CD14-positive monocyte (primary cell): Measurements from ENCODE around the gene MAD1L1. TPM values are rescaled to one million over a fixed set of nuclear protein-coding genes. Genes with fewer than 3 reads are reported as not detected.

ENCODE experiments used
- DNase-seq, 3 donors: peaks; one replicate each; pipeline ENCODE4 v3.0.0-alpha.2; 2011 to 2022
- H2AFZ ChIP-seq: 2 replicates; pipeline ENCODE4 v1.6.0; 2012; ENCODE audit warnings: mild to moderate bottlenecking, low read depth, low read length, inconsistent platforms; ENCODE audit not compliant: insufficient read depth, poor library complexity, severe bottlenecking
- H3K27ac ChIP-seq, 2 donors: 1 replicate in 1 of 2; 2 replicates in 1 of 2; pipeline ENCODE4 v1.5.1; 2012 to 2013; ENCODE audit warnings: low read length in 2 of 2, control low read depth in 1 of 2, inconsistent platforms in 1 of 2, low read depth in 1 of 2, mild to moderate bottlenecking in 1 of 2
- H3K27me3 ChIP-seq, 2 donors: one replicate each; pipeline versions ENCODE4 v1.6.0 to v1.6.1; 2011 to 2013; ENCODE audit warnings: low read length in 2 of 2; ENCODE audit not compliant: control insufficient read depth in 2 of 2, insufficient read depth in 2 of 2
- H3K36me3 ChIP-seq, 2 donors: replicated peaks in 1 of 2; 1 replicate in 1 of 2; 2 replicates in 1 of 2; pipeline versions ENCODE4 v1.5.1 to v1.6.1; 2012 to 2013; ENCODE audit warnings: low read length in 2 of 2, control low read depth in 1 of 2, inconsistent platforms in 1 of 2, mild to moderate bottlenecking in 1 of 2; ENCODE audit not compliant: insufficient read depth in 2 of 2, control insufficient read depth in 1 of 2
- H3K4me1 ChIP-seq, 2 donors: 1 replicate in 1 of 2; 2 replicates in 1 of 2; pipeline versions ENCODE4 v1.5.1 to v1.6.1; 2012 to 2013; ENCODE audit warnings: low read length in 2 of 2, control low read depth in 1 of 2, inconsistent platforms in 1 of 2, mild to moderate bottlenecking in 1 of 2, moderate library complexity in 1 of 2; ENCODE audit not compliant: insufficient read depth in 2 of 2, control insufficient read depth in 1 of 2
- H3K4me2 ChIP-seq: replicated peaks from 2 replicates; pipeline ENCODE3; 2012; ENCODE audit warnings: low read length, moderate library complexity, mild to moderate bottlenecking; ENCODE audit not compliant: poor library complexity, severe bottlenecking; ENCODE audit errors: extremely low read depth
- H3K4me3 ChIP-seq, 3 experiments: fragments of 200-600 bp in 1 of 3; sonication (generic) in 1 of 3; replicated peaks in 1 of 3; 1 replicate in 2 of 3; 2 replicates in 1 of 3; pipeline ENCODE4 v1.5.1; 2011 to 2013; ENCODE audit warnings: low read length in 3 of 3, mild to moderate bottlenecking in 3 of 3, control low read depth in 2 of 3, low read depth in 2 of 3, inconsistent platforms in 1 of 3, moderate library complexity in 1 of 3
- H3K79me2 ChIP-seq: 2 replicates; pipeline ENCODE4 v1.6.0; 2012; ENCODE audit warnings: mild to moderate bottlenecking, control low read depth, inconsistent platforms, low read length, moderate library complexity; ENCODE audit not compliant: insufficient read depth
- H3K9ac ChIP-seq: 2 replicates; pipeline ENCODE4 v1.6.0; 2017; ENCODE audit warnings: low read length, mild to moderate bottlenecking; ENCODE audit not compliant: insufficient read depth, poor library complexity, severe bottlenecking
- H3K9me3 ChIP-seq, 2 donors: replicated peaks in 1 of 2; 1 replicate in 1 of 2; 2 replicates in 1 of 2; pipeline versions ENCODE4 v1.5.1 to v1.6.1; 2012 to 2013; ENCODE audit warnings: low read length in 2 of 2, control low read depth in 1 of 2; ENCODE audit not compliant: control insufficient read depth in 1 of 2, insufficient read depth in 1 of 2
- H4K20me1 ChIP-seq: 2 replicates; pipeline ENCODE4 v1.6.0; 2012; ENCODE audit warnings: mild to moderate bottlenecking, low read length, control low read depth, moderate library complexity; ENCODE audit not compliant: insufficient read depth
- H3K27ac Mint-ChIP-seq, 7 donors: one replicate each; pipeline ENCODE4 v1.8.0; 2020; ENCODE audit warnings: mild to moderate bottlenecking in 7 of 7, mixed read lengths in 7 of 7, moderate library complexity in 6 of 7, inconsistent platforms in 2 of 7
- H3K27me3 Mint-ChIP-seq, 3 donors: one replicate each; pipeline ENCODE4 v1.8.0; 2021 to 2022; ENCODE audit warnings: low read depth in 3 of 3, mild to moderate bottlenecking in 3 of 3, mixed read lengths in 3 of 3, moderate library complexity in 3 of 3, inconsistent platforms in 1 of 3
- H3K36me3 Mint-ChIP-seq, 2 donors: one replicate each; pipeline ENCODE4 v1.8.0; 2020; ENCODE audit warnings: mixed read lengths in 2 of 2, inconsistent platforms in 1 of 2, mild to moderate bottlenecking in 1 of 2
- H3K4me1 Mint-ChIP-seq: one replicate; pipeline ENCODE4 v1.8.0; 2020; ENCODE audit warnings: mild to moderate bottlenecking, mixed read lengths
- H3K4me3 Mint-ChIP-seq, 2 donors: one replicate each; pipeline ENCODE4 v1.8.0; 2020; ENCODE audit warnings: mild to moderate bottlenecking in 2 of 2, mixed read lengths in 2 of 2, moderate library complexity in 1 of 2
- H3K9me3 Mint-ChIP-seq, 7 donors: one replicate each; pipeline ENCODE4 v1.8.0; 2020 to 2022; ENCODE audit warnings: mixed read lengths in 7 of 7, mild to moderate bottlenecking in 6 of 7, moderate library complexity in 6 of 7, inconsistent platforms in 2 of 7
- CTCF ChIP-seq: fragments of 200-600 bp; IDR thresholded peaks from one replicate; pipeline ENCODE4 v1.8.0; 2022; ENCODE audit warnings: antibody characterized with exemption, mild to moderate bottlenecking
- WGBS: methylation state at CpG from one replicate; pipeline ENCODE4 v1.1.5; 2013; ENCODE audit warnings: missing lambda C conversion rate; ENCODE audit not compliant: insufficient coverage; 5-methylcytosine and 5-hydroxymethylcytosine counted together
- intact Hi-C, 2 donors: fragments of 100-400 bp; cut with micrococcal nuclease; formaldehyde crosslinking; loops; one replicate each; pipeline versions ENCODE4 v1.15.0 to v1.15.1; 2023
- polyA plus RNA-seq, 3 donors: library from polyadenylated mRNA; depleted of rRNA in 1 of 3; unstranded in 2 of 3; stranded (reverse) in 1 of 3; fragments of 300-500 nt in 2 of 3; fragments of >200 nt in 1 of 3; fragmentation: Illumina TruSeq in 2 of 3; gene quantifications; 1 replicate in 2 of 3; 2 replicates in 1 of 3; pipeline ENCODE4 v1.2.3, GENCODE V29; 2012 to 2021

The MAD1L1 gene
- polyA plus RNA-seq, 3 donors, result 22.0 to 39.4 (median 33.2) TPM

- no peak overlapping the region for H3K4me3 ChIP-seq
- H3K4me1 ChIP-seq, result peaks cover 6 to 7% of the 10 kb centered on the region in 2 donors
- no peak overlapping the region for H3K27ac Mint-ChIP-seq
- H3K36me3 ChIP-seq, result no peaks in the 10 kb centered on the region
- peaks cover 10 to 27% of the 10 kb centered on the region in 2 donors for H3K36me3 Mint-ChIP-seq
- intact Hi-C loops, result no loop called here
- no peak overlapping the region for H3K27ac ChIP-seq
- H3K9ac ChIP-seq, result no peak overlapping the region
- no peaks in the 10 kb centered on the region for H3K27me3 ChIP-seq
- TF ChIP-seq CTCF, result no peak
- H3K4me1 Mint-ChIP-seq, result peaks cover 10% of the 10 kb centered on the region
- peaks cover 28 to 47% (median 38%) of the 10 kb centered on the region in 7 donors for H3K9me3 Mint-ChIP-seq
- peaks cover 25 to 31% of the 10 kb centered on the region in 2 donors for H3K9me3 ChIP-seq
- no peak for DNase-seq
- H2AFZ ChIP-seq, result no peak overlapping the region
- WGBS, result 93% methylated on average over 5 of the region's 15 CpGs
- H4K20me1 ChIP-seq, result no peaks in the 10 kb centered on the region
- H3K4me3 Mint-ChIP-seq, result no peak overlapping the region
- no peak overlapping the region for H3K4me2 ChIP-seq
- H3K27me3 Mint-ChIP-seq, result peaks cover 0 to 4% (median 2%) of the 10 kb centered on the region in 3 donors
- H3K79me2 ChIP-seq, result no peaks in the 10 kb centered on the region
Measured at GRCh38 chr7:2029936-2030335, 202.8 kb downstream of the MAD1L1 start.

- intact Hi-C loops, result no loop called here
- Mint-ChIP-seq H3K36me3 (peaks cover 10 to 27% of the 10 kb centered on the region in 2 donors), H3K27ac (no peak overlapping the region), H3K27me3 (peaks cover 0 to 4% (median 2%) of the 10 kb centered on the region in 3 donors), H3K9me3 (peaks cover 28 to 52% (median 43%) of the 10 kb centered on the region in 7 donors), H3K4me1 (peaks cover 15% of the 10 kb centered on the region), H3K4me3 (no peak overlapping the region)
- no peak overlapping the region for H3K27ac ChIP-seq
- H3K27me3 ChIP-seq, result no peaks in the 10 kb centered on the region
- H3K9me3 ChIP-seq, result peaks cover 25 to 31% of the 10 kb centered on the region in 2 donors
- no peak overlapping the region for H3K4me2 ChIP-seq
- no peak for DNase-seq
- H2AFZ ChIP-seq, result no peak overlapping the region
- no peaks in the 10 kb centered on the region for H4K20me1 ChIP-seq
- peaks cover 11% of the 10 kb centered on the region in 2 donors for H3K4me1 ChIP-seq
- no peak overlapping the region for H3K4me3 ChIP-seq
- H3K9ac ChIP-seq, result no peak overlapping the region
- 100% methylated on average over 11 of the region's 16 CpGs for WGBS
- H3K36me3 ChIP-seq, result no peaks in the 10 kb centered on the region
- no peaks in the 10 kb centered on the region for H3K79me2 ChIP-seq
- TF ChIP-seq CTCF, result no peak
Measured at GRCh38 chr7:2029211-2029905, 203.4 kb downstream of the MAD1L1 start.
